Measurements from ENCODE around the gene UTF1.

The UTF1 gene

DNA sequence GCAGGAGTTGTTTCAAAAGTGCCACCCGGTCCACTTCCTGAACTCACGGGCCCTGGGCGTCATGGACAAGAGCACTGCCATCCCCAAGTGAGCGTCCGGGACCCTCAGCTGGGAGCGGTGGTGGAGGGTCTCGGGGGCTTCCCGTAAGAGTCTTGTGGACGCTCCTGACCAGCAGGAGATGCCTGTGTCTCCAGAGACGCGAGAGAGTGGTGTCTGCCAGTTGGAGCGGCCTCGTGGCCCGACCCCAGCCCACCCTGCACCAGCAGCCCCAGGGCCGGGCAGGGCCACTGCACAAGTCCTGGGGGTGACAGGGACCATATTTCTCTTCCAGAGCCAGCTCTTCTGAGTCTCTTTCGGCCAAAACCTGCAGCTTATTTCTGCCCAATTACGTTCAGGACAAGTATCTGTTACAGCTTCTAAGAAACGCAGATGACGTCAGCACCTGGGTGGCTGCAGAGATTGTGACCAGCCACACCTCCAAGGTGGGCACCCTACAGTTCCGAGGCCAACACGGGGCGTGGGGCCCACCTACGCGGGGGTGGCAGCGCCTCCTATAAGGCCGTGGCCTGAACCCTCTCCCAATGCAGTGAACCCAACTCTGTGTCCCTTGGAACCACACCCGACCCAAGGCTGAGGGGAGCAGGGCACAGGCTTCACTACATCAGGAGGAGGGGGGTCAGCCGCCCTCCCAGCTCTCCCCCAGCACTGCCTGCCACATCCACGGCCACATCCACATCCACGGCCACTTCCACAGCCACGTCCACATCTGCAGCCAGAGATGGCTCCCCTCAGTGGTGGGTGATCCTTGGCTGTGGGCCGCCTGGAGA lies 16.2 kb upstream of the UTF1 start:
- no peak overlapping the region for H3K4me3 ChIP-seq (ENCODE audit: control insufficient read depth, low read depth, low read length)
- DNase-seq (ENCODE audit: low read depth): no peak
- TF ChIP-seq, protein P1, sequence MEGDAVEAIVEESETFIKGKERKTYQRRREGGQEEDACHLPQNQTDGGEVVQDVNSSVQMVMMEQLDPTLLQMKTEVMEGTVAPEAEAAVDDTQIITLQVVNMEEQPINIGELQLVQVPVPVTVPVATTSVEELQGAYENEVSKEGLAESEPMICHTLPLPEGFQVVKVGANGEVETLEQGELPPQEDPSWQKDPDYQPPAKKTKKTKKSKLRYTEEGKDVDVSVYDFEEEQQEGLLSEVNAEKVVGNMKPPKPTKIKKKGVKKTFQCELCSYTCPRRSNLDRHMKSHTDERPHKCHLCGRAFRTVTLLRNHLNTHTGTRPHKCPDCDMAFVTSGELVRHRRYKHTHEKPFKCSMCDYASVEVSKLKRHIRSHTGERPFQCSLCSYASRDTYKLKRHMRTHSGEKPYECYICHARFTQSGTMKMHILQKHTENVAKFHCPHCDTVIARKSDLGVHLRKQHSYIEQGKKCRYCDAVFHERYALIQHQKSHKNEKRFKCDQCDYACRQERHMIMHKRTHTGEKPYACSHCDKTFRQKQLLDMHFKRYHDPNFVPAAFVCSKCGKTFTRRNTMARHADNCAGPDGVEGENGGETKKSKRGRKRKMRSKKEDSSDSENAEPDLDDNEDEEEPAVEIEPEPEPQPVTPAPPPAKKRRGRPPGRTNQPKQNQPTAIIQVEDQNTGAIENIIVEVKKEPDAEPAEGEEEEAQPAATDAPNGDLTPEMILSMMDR (conservative IDR thresholded peaks at IDR 0.05; ENCODE audit: control insufficient read depth, insufficient read depth, low read depth, low read length): no peak

DNA sequence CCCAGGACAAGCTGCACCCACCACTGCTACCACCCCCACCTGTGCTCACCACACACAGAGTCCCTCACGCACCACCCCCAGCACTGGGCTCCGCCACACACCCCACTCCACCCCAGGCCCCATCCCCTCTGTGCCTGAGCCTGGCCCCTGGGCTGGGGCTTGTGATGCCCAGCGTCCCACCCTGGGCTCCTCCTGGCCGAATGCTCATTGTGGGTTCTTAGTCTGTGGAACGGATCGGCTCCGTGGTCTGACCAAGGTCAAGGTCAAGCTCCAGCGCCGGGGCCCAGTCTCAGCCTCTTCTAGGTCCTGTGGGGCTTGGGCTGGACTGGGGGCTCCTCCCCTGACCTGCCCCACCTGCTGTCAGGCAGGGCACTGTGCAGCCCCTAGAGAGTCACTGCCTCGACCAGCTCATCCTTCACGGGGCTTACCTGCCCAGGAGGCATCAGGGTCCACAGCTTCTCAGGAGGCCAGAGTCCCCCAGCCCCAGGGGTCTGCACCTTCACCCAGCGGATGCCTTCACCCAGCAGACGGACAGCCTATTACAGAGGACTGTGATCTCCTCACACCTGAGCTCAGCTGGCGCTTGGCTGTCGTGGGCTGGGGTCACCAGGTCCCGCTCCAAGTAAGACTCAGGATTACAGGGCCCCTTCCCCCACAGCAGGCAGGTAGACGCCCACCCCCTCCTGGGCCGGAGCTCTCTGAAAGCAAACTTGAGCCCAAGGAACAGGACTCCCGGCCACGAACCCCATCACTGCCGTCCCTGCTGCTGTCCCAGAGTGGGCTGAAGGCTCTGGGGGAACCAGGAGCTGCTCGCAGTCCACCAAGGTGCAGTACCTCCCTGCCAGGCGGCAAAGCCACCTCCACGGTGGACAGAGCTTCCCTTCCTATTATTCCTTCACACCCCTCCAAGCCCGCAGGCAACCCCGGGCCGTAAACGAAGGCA lies 15.3 kb upstream of the UTF1 start:
- H3K4me3 ChIP-seq (ENCODE audit: control insufficient read depth, low read depth, low read length): no peak overlapping the region
- TF ChIP-seq, protein P1 (conservative IDR thresholded peaks at IDR 0.05; ENCODE audit: control insufficient read depth, insufficient read depth, low read depth, low read length): no peak
- no peak for DNase-seq (ENCODE audit: low read depth)

DNA sequence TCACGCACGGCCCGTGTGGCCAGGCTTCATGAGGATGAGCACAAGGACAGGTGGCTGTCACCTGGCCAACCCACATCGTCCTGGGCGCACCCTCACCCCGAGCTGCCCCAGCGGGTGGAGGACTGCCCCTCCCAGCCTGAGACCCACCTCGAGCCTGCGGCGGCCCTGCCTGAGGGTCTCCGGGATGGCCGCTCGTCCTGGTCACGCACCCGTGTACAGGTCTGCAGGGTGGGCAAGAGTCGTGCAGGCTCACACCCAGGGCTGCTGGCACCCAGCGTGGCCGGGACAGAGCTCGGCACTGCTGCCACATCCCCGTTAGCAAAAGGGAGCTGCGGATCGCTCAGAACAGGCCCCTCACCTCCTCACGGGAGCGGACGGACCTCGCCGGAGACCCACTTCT lies 14.4 kb upstream of the UTF1 start:
- TF ChIP-seq, protein P1 (conservative IDR thresholded peaks at IDR 0.05; ENCODE audit: control insufficient read depth, insufficient read depth, low read depth, low read length): no peak
- no peak overlapping the region for H3K4me3 ChIP-seq (ENCODE audit: control insufficient read depth, low read depth, low read length)
- no peak for DNase-seq (ENCODE audit: low read depth)

DNA sequence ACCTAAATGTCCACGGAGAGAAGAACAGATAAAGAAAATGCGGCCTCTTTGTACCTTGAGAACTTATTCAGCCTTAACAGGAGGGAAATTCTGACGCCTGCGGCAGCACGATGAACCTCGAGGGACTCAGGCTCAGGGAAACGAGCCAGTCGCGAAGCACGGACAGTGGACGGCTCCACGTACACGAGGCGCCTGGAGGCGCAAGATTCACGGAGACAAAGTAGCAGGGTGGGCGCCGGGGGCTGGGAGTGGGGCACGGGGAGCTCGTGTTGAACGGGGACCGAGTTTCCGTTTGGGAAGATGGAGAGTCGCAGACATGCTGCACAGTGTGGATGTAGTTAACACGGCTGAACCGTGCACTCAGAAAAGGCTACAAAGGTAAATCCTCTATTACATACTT lies 13.2 kb upstream of the UTF1 start:
- no peak for DNase-seq (ENCODE audit: low read depth)
- no peak overlapping the region for H3K4me3 ChIP-seq (ENCODE audit: control insufficient read depth, low read depth, low read length)
- TF ChIP-seq, protein P1 (conservative IDR thresholded peaks at IDR 0.05; ENCODE audit: control insufficient read depth, insufficient read depth, low read depth, low read length): no peak

DNA sequence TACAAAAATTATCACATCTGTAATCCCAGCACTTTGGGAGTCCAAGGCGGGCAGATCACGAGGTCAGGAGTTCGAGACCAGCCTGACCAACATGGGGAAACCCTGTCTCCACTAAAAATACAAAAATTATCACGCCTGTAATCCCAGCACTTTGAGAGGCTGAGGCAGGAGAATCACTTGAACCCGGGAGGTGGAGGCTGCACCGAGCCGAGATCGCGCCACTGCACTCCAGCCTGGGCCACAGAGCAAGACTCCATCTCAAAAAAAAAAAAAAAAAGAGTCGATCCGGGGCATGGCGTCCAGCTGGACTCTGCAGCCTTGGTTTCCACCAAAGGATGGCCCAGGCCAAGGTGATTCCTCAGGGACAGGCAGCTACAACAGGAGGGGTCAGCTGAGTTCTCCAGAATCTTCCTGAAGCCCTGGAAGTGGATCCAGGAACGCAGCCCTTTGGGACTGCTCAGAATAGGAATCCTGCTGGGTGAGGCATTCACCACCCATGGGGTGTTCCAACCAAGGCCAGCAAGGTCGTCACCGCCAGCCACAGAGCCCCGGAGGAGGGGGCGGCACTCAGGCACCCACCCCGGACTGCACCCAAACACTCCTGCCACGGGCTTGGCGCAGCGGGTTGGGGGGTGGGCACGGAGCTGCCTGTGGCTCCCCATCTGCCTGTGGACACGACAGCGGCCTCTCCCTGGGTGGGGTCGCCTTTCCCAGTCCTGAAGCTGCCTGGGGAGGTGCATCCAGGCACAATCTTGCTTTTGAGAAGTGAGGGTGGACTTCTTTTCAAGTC lies 12.0 kb upstream of the UTF1 start:
- H3K4me3 ChIP-seq (ENCODE audit: control insufficient read depth, low read depth, low read length): no peak overlapping the region
- DNase-seq (ENCODE audit: low read depth): no peak
- TF ChIP-seq, protein P1 (conservative IDR thresholded peaks at IDR 0.05; ENCODE audit: control insufficient read depth, insufficient read depth, low read depth, low read length): no peak

DNA sequence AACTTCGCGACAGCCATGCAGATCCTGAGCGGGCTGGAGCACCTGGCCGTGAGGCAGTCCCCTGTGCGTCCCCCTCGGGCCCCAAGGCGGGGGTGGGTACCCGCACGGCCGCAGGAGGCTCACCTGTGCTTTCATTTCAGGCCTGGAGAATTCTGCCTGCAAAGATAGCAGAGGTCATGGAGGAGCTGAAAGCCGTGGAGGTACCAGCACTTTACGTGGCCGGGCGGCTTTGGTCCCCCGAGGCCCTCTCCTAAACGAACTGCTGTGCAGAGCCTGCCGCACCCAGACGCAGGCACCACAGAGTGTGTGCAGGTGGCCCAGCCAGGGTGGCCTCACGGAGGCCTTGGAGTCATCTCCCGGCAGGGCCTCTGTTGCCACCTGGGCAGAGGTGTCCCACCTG lies 11.1 kb upstream of the UTF1 start:
- DNase-seq (ENCODE audit: low read depth): no peak
- TF ChIP-seq, protein P1 (conservative IDR thresholded peaks at IDR 0.05; ENCODE audit: control insufficient read depth, insufficient read depth, low read depth, low read length): no peak
- H3K4me3 ChIP-seq (ENCODE audit: control insufficient read depth, low read depth, low read length): no peak overlapping the region

All from fibroblast of mammary gland (primary cell).